Measurements from ENCODE around the gene MOGAT1.

Gene MOGAT1

DNA sequence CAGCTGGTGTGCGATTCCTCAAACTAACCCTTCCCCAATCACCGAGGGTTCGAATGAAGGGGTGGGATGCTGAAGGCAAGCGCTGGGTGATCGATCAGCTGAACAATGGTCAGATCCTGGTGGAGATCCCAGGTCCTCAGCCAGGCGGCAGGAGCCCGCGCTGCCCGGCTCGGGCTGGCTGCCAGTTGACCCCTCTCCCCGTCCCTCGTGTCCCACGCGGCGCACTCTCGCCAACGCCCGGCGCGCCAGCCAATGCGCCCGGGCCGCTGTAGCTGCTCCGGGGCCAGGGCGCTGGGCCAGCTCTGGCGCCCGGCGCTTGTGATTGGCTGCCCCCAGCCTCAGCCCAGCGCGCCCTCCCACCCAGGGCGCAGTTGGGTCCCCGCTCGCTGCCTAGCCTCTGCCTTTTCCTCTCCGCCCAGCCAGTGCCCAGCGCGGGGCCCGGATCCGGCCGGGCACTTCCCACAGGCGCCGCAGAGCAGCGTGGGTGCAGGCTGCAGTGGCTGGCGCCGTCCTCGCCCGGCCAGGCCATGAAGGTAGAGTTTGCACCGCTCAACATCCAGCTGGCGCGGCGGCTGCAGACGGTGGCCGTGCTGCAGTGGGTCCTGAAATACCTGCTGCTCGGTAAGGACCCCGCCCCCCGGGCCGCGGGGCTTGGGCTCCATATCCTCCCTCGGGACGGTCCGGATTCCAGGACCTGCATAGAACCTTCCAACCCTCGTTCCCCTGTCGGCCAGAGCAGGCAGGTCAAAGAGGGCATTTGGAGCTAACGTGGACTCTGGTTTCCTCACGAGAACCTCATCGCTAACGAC lies at the start of gene MOGAT1:
Gene MOGAT1 (plus strand): TSS at position 400 of the 809 bp plus-strand sequence. CDS start 128 bp downstream, at position 528.
- DNase-seq (ENCODE audit: low read depth in 2 of 2), result no peak

DNA sequence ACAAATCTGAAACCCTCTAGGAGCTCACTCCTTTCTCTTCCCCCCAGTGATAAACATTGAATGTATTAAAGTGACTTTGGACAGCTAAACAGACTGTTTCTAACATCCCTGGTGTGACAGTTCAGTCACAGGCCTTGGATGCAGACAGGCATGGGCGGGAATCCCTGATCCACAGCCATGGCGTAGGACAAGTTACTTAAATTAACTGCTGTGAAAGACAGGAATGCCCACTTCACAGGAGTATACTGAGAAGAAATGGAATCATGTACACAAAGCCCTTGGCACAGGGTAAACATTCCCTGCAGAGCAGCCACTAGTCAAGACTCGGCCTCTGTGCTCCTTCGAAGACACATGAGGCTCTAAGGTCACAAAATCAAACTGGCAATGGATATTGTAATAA lies 49.6 kb upstream of the MOGAT1 start:
- DNase-seq (ENCODE audit: low read depth in 2 of 2), result no peak

DNA sequence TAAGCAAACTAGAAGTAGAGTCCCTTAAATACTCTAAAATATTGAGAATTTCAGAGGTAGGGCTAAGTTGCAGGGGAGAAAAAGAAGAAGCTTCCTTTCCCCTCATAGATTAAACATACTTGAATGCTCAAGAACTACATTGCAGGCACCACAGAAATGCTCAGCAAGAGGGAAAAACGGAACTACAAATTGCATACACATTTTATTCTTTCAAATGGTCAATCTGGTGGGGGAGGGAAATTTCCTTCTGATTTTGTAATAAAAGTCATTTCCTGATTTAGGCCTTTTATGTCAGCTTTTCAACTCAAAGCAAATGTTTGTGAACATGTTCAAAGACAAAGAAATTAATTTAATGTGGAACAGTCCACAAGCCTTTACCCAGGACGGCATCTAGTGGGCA lies 48.5 kb upstream of the MOGAT1 start:
- DNase-seq (ENCODE audit: low read depth in 2 of 2), result no peak

- DNase-seq (ENCODE audit: low read depth in 2 of 2), result no peak
These were observed 47.6 kb upstream of the MOGAT1 start for GRCh38 chr2:222623756-222624309.

GRCh38 chr2:222627764-222628163 lies 43.7 kb upstream of the MOGAT1 start:
- DNase-seq (ENCODE audit: low read depth in 2 of 2), result no peak

DNA sequence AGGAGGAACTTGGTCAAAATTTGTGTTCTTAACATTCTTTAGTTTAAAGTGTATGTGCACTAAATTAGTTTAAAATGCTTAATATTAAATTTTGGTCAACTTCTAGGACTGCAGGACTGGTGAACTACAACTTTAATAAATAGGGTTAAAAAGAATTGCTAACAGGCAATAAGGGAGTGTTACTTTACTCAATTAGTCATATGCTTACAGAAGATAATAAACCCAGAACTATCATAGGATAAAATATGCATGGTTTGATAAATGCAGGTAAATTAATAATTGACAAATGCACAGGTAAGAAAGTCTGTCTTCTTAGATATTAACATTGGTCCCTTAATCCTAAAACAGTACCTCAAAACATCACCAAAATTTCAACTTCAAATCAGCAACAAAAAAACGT lies 36.2 kb upstream of the MOGAT1 start:
- no peak for DNase-seq (ENCODE audit: low read depth in 2 of 2)

DNA sequence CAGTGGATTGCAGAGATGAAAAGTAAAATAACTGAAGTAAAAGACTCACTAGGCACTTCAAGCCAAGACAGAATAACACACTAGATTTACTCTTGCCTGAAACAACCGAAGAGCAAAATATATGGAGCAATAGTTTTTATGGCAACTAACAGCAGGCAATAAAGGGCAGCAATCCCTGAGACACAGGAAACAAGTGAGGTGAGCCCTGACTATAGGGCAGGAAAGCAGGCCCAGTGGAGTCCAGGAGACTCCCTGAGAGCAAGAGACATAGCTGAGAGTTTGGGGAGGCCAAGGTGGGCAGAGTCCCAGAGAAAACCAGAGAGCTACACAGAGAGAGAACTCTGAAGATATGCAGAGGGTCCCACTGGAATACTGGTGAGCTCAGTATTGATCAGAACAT lies 34.4 kb upstream of the MOGAT1 start:
- DNase-seq (ENCODE audit: low read depth in 2 of 2), result no peak

GRCh38 chr2:222641336-222641735 lies 30.1 kb upstream of the MOGAT1 start:
- no peak for DNase-seq (ENCODE audit: low read depth in 2 of 2)

GRCh38 chr2:222643134-222643533 lies 28.3 kb upstream of the MOGAT1 start:
- DNase-seq (ENCODE audit: low read depth in 2 of 2), result no peak

- DNase-seq (ENCODE audit: low read depth in 2 of 2), result no peak
These were observed 25.4 kb upstream of the MOGAT1 start for GRCh38 chr2:222646008-222646407.

DNA sequence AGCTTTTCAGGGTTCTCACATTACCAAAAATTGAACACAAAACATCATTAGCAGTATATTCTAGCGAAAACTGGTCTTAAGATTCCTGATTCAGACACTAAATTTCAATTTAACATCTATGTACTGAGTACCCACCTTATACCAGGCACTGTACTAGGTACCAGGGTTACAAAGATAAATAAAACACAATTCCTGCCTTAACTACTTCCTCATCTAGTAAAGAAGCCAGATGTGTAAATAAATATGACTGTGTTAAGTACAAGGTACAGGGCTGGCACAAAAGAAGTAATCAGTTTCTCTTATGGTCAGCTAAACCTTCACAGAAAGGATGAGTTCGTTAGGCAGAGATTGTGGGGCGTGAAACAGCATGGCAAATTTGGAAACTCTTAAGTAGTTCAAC lies 21.7 kb upstream of the MOGAT1 start:
- no peak for DNase-seq (ENCODE audit: low read depth in 2 of 2)

GRCh38 chr2:222651718-222652418 lies 19.6 kb upstream of the MOGAT1 start:
- no peak for DNase-seq (ENCODE audit: low read depth in 2 of 2)

DNA sequence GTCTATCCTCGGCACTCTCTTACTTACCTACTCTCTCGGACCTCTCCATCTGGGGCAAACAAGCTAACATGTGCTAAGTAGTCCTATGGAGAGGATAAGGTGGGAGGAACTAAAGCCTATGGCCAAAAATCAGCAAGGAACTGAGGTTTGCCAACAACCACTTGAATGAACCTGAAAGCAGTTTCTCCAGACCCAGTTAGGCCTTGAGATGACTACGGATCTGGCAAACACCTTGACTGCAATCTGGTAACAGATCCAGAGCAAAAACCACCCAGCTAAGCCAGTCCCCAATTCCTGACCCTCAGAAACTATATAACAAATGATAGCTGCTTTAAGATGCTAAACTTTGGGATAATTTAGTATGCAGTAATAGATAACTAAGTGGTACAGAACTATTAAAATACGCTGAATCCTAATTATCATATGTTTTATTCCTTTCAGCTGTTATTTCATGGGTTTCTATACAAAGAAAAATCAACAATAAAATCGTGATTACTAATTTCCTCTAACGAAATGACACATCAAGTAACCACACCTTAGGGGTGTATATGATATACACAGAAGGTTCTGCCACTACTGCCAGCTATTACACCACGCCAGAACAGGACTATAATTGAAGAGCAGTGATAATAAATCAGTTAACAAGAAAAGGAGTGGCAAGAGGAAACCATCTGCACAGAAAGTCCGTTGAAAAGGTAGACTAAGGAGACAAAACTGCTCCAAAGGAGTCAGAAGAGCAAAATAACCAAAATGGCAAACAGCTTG lies 18.8 kb upstream of the MOGAT1 start:
- no peak for DNase-seq (ENCODE audit: low read depth in 2 of 2)

- DNase-seq (ENCODE audit: low read depth in 2 of 2), result no peak
These were observed 18.2 kb upstream of the MOGAT1 start for GRCh38 chr2:222653280-222653679.

- DNase-seq (ENCODE audit: low read depth in 2 of 2), result peak; percentile 87 to 89
These were observed 15.5 kb upstream of the MOGAT1 start, which contains the start of gene FARSB for GRCh38 chr2:222655787-222656525. Gene FARSB (minus strand): TSS chr2:222656092. CDS start chr2:222656073, 19 bp downstream.

DNA sequence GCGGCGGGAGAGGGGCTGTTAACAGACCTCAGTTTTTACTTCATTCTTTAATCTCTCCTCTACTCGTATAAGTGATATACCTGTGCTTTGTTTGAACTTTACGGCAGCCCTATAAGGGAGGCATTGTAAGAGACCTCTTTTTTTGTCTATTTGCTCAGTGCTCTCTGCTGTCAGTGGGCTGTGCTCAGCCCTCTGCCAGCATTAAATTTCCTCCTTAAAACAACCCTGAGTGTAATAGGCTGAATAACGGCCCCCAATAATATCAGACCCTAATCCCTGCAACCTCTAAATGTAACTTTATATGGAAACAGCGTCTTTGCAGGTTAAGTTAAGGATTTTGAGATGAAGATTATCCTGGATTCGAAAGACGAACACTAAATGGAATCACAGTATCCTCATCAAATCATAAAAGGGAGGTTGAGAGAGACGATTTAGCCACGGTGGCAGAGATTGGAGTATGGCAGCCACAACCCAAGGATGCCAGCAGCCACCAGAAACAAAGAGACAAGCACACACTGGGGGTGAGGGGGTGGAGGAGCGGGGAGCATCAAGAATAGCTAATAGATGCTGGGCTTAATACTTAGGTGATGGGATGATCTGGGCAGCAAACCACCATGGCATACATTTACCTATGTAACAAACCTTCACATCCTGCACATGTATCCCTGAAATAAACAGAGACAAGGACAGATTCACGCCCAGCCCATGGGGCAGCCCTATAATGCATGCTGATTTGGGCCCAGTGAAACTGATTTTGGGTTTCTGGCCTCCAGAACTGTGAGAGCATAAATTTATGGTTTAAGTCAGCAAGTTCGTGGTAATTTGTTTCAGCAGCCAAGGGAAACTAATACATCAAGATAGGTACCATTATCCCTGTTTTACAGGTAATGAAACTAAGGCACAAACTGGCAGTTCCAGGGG lies 14.7 kb upstream of the MOGAT1 start:
- no peak for DNase-seq (ENCODE audit: low read depth in 2 of 2)

DNA sequence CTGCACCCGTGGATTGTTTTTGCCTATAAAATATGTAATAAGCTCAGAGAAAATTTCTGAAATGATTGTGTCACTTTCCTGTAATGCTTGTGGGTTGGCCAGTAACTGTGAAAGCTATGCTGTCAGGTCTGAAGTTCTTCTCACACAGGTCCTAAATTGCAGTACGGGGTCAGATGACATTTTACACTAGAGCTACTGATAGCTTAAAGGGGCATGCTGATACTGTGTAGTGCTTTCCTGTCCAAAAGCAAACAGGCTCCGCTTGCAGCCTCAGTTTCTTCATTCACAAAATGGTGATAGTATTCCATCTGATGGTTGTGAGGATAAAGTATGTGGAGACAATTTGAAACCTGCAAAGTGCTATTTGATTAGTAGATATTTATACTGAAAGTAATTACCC lies 8.0 kb upstream of the MOGAT1 start:
- no peak for DNase-seq (ENCODE audit: low read depth in 2 of 2)

DNA sequence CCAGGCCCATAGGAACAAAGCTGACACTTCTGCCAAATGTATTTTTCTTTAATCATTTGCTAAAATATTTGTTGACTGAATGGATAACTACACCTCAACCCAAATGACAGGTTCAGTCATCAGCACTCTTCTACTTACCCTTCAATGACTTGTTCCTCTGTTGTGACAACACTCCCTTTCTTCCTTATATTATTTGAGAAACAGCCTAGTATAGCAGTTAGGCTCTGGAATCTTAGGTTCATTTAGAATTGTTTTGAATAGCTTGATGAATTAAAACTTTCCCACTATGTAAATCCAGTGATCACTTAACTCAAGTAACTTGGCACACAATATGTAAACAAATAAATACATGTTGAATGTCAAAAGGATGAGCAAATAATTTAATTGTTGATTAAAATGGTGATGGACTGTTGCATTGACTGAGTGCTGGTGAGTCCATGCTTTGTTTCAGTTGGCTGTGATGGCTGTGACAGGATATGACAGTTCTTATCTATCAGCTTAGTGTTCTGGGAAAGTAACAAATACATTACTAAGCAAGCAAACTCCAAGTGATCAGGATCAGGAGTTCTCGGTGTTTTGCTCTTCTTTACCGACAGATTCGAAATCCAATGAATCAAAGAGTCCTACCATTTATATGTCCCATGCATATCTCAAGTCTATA lies 2.8 kb upstream of the MOGAT1 start:
- no peak for DNase-seq (ENCODE audit: low read depth in 2 of 2)

- no peak for DNase-seq (ENCODE audit: low read depth in 2 of 2)
These were observed 2.1 kb upstream of the MOGAT1 start for GRCh38 chr2:222669353-222669752.
